HuH-7.5 (cell line): Measurements from ENCODE around the gene CHRM4.

Experiments used
- DNase-seq: peaks from one replicate; pipeline ENCODE4 v3.0.0; 2011; ENCODE audit warnings: low spot score

CHRM4 gene

DNA sequence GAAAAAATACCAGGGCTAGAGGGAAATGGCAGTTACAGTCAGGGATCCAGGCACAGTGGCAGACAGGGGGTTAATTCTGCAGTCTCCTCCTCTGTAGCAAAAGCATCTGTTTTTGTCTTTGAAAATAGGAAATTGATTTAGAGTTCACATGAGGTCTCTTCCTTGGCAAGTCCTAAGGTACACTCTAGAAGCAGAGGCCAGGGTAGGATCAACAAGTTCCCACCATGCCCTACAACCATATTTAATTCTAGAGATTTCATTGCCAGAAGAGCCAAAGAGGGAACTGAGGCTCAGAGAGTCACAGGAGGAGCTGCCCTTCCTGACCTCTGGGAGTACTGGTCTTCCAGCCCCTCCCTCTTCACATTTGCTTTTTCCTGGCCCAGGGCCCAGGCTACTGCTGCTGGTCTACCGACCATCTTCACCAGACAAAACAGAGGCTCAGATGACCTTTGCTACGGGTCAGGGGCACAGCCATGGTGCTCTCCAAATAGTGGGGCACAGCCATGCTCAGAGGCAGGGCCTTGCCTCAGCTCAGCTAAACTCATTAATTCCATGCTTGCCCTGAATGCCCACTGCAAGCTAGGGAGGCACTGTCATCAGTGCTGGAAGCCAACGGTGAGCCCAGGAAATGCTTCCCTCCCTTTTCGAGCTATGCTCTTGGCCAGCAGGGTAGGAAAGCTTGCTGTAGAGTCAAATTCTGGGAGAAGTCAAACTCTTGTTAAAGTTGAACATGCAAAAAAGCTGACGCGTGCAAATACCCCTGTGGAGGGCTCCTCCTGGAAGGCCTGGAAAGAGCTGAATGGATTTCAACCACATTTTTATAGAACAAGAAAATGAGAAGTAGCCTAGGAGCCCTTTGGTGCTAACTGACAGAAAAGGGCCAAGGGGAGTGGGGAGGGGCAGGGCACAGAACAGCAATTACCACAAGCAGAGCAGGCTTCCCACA, 11.7 kb upstream of the CHRM4 start:
- no peak for DNase-seq

DNA sequence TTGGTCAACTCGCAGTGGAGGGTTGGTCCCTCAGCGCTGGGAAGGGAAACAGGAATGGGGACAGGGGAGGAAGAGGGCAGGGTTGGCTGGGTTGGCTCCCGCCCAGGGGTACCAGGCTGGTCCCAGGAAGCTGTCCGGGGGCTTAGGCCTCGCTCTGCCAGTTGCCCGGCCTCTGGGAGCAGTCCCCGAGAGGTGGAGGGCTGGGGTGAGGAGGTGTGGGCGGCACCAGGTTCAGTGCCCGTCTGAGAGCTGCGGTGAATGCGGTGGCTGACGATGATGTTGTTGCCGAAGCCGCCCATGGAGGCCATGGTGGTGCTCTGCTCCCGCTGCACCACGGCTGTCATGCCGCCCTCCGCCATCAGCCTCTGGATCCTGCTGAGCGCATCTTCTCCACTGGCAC, 6.0 kb upstream of the CHRM4 start:
- no peak for DNase-seq

DNA sequence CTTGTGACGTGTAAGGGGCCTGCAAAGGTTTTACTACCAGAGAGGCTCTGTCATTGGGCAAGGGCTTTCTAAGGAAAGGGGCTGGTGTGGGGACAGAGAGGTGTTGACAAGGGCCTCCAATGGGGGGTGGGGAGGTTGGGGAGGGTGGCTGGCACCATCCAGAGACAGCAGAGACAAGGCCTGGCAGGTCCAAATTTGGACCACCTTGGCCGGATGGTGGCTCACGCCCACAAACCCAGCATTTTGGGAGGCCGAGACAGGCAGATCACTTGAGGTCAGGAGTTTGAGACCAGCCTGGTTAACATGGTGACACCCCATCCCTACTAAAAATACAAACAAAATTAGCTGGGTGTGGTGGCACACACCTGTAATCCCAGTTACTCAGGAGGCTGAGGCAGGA, 2.2 kb upstream of the CHRM4 start:
- no peak for DNase-seq

DNA sequence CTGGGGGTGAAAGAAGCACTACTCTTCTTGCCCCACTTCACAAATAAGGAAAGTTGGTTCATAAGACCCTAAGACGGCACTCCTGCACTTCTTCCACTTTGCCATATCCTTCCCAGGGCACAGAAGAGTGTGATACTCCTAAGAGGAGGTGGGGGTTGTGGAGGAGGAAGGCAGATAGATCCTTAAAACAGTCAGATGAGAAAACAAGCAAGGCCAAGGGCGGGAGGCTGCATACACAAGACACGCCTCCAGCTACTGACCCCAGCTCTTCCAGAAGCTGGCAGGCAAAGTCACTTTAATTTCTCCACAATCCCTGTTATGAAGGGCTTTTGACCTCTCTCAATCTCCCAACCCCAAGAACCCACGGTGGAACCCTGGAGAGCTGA, 1.6 kb upstream of the CHRM4 start:
- no peak for DNase-seq

DNA sequence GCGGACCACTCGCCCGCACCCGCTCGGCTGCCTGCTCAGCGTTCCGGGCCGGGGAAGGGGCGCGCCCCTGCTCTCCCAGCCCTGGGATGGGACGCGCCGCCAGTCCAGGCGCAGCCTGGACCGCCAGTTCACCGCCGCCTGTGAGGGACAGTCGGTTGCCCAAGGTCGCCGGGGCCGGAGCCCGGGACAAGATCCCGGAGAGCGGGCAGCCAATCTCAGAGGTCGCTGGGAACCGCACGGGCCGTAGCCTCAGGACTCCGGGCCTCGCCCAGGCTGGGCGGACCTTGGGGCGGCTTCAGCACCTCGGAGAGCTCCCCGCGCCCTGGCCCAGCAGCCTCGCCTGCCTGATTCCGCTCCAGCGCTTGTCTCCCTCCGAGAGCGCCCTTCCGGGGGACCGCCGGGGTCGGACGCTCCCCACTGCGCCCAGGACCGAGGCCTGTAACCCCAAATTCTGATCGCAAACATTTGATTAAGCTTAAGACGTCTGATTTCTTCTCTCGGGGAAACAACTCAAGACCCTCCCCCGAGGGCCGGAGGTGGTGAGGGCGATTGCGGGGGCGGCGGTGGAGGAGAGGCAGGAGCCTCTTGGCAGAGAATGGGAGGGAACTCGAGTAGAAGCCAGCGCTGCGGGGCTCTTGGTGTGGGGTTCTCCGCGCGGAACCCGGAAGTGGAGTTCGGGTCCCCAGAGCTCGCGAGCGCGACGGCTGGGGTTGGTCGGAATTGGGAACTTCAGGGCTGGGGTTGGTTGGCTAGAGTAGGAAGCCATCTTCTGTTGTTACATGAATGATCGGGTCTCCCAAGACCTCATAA, 1.1 kb upstream of the CHRM4 start:
- peak; percentile 97 for DNase-seq

DNA sequence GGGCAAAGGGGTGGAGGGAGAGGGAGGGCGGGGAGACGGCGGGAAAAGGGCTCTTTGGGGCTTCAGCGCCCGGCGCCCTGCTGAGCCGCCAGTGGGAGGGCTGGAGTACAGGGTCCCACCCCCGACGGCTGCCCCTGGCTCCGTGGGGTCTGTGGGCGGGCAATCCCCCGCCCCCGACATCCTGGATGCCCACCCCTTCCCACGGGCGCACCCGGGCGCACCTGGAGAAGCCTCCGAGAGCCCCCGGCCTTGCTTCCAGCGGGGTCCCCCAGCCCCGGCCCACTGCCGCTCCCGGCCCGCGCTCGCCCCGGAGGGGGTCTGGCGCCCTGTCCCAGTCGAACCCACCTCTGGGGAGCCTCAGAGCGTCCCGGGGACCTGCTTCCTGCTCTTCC, 394 bp downstream of the CHRM4 start:
- DNase-seq: no peak

DNA sequence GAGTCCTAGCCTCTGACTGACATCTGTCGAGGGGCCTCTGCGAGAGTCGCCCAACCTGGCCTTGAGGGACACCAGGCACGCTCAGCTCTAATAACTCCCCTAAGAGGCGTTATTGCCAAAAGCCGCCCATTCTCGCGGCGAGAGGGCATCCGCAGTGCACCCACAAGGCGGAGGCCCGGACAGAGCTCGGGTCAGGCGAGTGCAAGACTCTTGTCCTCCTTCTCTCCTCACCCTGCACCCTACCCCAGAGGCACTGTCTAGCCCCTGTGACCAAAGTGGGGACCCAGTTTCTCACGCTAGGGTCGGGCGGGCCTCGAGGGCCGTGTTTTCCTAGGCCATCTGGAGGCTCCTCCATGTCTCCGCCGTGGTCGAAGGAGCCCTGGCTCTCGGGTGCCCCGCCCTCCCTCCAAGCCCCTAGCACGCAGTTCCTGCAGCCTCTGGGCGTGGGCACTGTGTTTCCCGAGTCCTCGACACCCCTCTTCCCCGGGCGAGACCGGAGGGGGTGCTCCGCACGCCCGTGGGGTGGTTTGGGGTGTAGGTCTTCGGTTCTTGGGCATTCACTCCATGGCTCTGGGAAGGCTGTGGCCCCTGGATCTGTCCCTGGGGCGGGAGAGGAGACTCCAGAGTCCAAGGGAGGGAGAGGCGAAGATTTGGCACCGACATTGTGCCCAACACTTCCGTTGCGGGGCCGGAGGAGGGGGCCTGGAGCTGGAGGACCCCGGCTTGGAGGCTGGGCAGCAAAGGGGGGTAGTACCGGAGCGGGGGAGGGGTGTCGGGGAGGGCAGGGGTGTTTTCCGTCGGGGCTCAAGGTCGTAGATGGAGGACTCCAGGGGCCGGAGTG, 1.0 kb downstream of the CHRM4 start:
- no peak for DNase-seq

DNA sequence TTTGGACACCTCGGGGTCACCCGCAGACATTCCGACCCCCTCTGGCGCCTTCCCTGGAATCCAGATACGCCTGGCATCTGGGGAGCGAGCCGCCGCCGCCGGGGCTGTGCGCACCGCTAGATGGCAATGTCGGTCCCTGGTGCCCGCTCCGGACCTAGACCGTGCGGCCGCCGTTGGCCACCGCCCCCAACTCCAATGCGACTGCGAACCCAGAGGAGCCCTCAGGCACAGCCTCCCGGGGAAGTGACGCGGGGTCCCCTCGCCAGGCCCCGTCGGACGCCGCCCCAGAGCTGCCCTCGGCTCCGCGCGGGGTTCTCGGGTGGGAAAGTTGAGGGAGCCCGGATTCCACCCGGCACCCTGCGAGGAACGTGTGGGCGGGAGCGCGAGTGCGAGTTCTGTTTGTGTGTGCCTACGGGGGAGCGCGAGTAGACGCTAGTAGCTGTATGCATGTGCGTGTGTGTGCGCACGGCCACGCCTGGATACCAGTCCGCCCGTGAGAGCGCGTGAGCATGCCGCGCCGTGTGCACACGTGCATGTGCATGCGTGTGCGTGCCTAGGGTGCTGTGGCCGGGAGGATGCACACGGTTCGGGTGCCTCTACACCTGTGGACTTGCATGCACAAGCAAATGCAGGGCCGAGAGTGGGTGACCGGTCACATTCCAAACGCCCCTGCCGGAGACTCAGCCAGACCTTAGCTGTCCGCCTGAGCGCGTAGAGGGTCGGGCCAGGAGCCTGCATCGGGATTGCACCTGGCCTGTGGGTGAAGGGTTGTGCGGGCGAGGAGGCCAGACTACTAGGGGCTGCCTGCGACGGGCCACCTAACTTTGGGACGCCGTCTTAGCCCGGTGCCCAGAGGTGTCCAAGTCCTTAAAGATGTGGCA, 1.9 kb downstream of the CHRM4 start:
- peak; percentile 97 for DNase-seq

DNA sequence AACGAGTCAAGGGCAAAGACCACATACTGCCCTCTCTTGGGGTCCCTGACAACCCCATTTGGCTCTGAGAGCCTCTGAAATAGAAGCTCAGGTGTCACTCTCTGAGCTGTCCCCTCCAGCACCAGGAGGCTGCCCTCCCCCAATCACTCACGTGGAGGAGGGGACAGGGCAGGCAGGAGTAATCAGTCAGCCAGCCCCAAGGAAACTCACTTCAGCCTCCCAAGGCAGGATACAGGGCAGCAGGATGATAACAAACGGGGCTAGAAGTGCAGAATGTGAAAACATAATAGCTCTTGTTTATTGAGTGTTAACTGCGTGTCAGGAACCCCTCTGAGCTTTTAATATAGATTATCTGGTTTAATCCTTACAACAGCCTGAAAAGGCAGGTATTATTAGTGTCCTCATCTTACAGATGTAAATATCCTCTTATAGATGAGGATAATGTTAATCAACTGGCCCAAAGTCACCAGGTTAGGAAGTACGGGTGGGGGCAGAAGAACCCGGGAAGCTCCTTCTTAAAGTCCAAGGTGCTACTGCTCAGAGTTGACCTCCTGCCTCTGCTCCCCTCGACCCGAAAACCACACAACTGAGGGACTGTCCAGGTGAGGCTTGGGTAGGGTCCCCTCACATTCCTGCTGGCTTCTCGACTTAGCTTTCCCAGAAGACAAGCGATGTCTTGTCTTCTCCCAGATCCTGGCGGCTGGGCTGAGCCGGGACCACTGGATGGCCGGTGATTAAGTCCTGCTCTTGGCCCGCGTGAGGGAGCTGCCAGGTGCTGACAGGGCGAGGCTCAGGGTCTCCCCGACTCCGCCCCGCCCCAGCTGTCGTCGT, 2.7 kb downstream of the CHRM4 start:
- no peak for DNase-seq

DNA sequence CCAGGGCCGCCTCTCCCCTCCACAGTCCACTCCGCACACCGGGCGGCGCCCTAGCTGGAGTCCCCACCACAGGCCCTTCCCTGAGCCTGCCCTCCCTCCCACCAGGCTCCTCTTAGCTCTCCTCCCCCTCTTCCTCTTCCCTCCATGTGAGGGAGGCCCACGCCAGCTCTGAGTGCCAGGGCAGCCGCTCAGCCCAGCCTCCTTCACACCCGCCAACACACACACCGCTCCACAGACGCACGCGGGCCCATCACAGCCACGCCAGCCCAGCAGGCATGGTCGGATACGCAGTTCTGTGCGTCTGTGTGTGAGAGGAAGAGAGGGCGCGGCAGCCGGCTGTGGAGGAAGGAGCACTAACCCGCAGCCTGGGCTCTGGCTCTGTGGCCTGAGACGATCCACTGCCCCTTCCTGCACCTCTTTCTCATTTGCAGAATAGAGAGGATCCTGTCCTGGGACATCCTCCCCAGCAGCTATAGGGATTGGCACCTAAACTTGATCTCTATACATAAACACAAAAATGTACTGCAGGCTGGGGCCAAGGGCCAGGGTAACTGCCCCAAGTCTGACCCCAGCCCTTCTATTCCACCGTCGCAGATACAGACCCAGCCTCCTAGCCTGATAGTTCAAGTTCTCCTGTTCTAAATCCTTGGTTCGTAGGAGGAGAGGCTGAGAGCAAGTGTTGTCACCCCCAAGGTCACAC, 3.5 kb downstream of the CHRM4 start:
- no peak for DNase-seq

DNA sequence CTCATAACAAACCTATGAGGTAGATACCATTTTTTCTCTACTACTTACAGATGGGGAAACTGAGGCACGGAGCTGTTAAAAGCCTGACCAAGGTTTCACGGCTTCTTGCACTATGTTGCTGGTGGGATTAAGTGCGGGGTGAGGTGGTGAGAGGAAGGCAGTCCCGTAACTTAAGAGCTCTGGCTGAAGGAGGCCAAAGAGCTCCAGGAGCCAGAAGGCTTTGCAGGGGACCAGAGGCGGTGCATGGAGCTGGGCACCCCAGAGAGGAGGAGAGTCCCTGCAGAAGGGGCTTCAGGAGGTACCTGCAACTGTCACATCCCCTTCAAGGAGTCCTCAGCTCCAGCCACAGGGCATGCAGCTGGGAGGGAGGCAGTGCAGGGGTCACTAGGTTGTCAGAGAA, 4.1 kb downstream of the CHRM4 start:
- DNase-seq: no peak

DNA sequence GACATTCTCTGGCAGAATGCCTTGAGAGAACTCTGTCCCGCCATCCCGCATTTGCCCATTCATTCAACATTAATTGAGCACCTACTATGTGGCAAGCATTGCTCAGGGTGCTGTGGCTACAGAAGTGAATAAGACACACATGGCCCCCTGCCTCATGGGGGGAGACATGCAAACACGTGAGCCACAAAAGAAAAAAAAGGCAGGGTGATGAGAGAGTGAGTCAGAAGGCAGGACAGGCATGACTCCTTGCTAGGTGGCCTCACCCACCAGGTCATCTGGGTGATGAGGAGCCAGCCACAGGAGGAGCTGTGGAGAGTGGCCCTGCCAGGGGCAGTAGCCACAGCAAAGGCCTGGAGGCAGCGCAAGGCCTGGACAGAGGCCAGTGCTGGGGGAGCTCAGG, 4.9 kb downstream of the CHRM4 start:
- no peak for DNase-seq

DNA sequence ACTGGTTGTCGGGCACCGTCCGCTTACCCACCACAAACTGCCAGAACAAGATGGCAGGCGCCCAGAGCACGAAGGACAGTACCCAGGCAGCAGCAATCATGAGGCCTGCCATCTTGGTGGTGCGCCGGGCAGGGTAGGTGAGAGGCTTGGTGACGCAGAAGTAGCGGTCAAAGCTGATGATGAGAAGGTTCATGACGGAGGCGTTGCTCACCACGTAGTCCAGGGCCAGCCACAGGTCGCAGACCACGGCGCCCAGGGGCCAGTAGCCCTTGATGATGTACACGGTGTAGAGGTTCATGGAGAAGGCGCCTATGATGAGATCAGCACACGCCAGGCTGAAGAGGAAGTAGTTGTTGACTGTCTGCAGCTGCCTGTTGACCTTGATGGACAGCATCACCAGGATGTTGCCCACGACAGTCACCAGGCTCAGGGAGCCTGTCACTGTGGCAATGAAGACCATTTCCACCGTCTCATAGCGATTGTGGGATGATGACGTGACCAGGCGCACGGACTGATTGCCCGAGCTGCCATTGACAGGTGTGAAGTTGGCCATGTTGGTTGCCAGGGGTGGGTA, 5.5 kb downstream of the CHRM4 start:
- no peak for DNase-seq

DNA sequence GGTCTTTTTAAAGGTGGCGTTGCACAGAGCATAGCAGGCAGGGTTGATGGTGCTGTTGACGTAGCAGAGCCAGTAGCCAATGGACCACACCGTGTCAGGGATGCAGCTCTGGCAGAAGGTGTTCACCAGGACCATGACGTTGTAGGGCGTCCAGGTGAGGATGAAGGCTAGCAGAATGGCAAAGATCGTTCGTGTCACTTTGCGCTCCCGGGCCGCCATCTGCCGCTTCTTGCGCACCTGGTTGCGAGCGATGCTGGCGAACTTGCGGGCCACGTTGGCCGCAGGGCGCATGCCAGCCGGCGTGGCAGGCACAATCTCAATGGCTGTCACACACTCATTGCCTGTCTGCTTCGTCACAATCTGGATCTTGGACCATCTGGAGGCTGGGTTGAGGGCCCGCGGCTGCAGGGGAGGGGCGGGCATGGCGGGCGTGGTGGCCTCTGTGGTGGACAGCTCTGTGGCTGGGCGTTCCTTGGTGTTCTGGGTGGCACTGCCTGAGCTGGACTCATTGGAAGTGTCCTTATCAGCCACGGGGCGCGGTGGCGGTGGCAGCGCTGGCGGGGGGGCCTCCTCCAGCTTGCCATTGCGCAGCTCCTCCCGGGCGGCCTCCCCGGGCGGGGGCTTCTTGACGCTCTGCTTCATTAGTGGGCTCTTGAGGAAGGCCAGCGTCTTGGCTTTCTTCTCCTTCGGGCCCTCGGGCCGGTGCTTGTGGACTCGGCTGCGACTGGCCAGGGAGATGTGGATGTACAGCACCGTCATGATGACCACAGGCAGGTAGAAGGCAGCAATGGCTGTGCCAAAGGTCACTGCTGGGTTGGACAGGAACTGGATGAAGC, 6.2 kb downstream of the CHRM4 start:
- DNase-seq: no peak

DNA sequence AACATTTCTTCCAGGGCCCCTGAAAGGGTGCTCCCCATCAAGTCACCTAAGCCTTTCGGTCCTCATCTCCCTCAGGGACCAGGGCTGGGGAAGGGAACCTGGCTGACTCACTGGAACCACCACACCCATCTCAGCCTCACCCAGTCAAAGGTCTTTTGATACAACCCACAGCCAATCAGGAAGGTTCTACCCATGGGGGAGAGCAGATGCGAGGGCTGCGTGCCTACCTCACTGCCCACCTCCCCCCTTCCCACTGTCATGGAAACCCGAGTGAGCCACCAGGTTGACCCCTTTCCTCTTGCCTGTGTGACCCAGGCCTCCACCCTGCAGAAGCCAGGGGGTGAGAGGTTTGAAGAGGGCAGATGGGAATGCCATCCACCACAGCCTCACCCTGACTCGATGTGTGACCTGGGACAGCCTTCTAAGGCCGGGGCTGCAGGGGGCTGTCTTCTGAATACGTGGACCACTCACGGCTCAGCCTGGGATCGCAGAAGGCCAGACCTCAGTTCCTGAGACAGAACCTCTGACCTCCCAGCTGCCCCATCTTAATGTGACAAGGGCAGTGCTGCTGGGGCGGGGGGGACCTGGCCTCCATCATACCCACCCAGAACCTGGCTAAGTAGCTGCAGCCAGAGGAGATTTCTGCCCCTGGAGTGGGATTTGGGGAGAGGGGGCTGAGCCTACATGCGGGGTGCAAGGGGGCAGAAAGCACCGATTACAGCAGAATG, 7.4 kb downstream of the CHRM4 start:
- no peak for DNase-seq

DNA sequence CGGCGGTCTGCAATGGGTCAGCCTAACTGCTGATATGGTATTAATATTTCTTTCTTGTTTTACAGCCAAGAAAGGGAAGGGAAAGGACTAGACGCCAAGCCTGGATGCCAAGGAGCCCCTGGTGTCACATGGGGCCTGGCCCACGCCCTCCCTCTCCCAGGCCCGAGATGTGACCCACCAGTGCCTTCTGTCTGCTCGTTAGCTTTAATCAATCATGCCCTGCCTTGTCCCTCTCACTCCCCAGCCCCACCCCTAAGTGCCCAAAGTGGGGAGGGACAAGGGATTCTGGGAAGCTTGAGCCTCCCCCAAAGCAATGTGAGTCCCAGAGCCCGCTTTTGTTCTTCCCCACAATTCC, 8.2 kb downstream of the CHRM4 start:
- no peak for DNase-seq

DNA sequence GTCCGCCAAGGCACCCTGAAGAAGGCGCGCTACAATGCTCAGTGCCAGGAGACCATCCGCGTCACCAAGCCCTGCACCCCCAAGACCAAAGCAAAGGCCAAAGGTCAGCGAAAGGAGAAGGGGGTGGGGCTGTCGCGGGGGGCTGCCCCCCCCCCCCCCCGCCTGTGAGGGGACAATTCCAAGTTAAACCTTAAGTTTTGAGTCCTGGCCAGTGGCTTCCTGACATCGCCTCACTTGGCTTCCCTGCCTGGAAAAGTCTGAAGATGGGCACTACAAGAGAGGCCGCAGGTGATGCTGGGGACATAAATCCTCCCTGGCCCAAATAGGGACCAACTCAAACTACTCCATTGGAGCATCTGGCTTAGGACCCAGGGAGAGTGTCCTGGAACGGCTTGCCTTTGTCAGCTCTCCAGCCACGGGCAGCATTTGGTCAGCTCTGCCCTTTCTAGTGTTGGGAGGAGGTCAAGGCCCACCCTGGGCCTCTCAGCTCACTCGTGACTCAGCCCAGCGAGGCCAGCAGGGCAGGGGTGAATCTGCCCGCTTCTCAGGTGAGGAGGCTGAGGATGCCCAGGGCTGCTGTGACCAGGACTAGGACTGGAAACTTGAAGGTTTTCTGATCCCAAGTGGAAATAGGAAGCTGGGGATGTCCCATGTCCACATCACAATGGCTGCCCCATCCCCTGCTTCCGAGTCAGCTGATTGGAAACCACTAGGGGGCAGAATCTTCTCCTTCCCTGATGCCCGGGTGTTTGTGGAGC, 8.8 kb downstream of the CHRM4 start:
- peak; percentile 94 for DNase-seq
